Cerebellar cortex (tissue), 1 donor: Measurements from ENCODE around the gene RAD18.

Source experiments
- DNase-seq: peaks from one replicate; pipeline ENCODE4 v3.0.0-alpha.2; 2015; ENCODE audit warnings: low spot score

RAD18 gene

GRCh38 chr3:8964436-8965370 is 1.4 kb upstream of the RAD18 start:
- DNase-seq, result no peak

GRCh38 chr3:8962226-8962861 is 928 bp downstream of the RAD18 start:
- DNase-seq, result no peak

- DNase-seq, result no peak
Measured at GRCh38 chr3:8959668-8960067, 3.6 kb downstream of the RAD18 start.

GRCh38 chr3:8954938-8955763 is 8.1 kb downstream of the RAD18 start:
- no peak for DNase-seq

- no peak for DNase-seq
Measured at GRCh38 chr3:8953313-8953712, 10.0 kb downstream of the RAD18 start.

- DNase-seq, result no peak
Measured at GRCh38 chr3:8952130-8952529, 11.1 kb downstream of the RAD18 start.

GRCh38 chr3:8945890-8946600 is 17.2 kb downstream of the RAD18 start:
- DNase-seq, result no peak

- no peak for DNase-seq
Measured at GRCh38 chr3:8942746-8943488, 20.4 kb downstream of the RAD18 start.

- DNase-seq, result no peak
Measured at GRCh38 chr3:8942115-8942514, 21.2 kb downstream of the RAD18 start.

GRCh38 chr3:8938021-8938420 is 25.3 kb downstream of the RAD18 start:
- peak; percentile 20 for DNase-seq

- no peak for DNase-seq
Measured at GRCh38 chr3:8937064-8938020, 25.9 kb downstream of the RAD18 start.

- no peak for DNase-seq
Measured at GRCh38 chr3:8932507-8932906, 30.8 kb downstream of the RAD18 start.

- DNase-seq, result no peak
Measured at GRCh38 chr3:8931342-8931741, 31.9 kb downstream of the RAD18 start.

- no peak for DNase-seq
Measured at GRCh38 chr3:8929860-8930259, 33.4 kb downstream of the RAD18 start.

GRCh38 chr3:8914491-8914890 is 48.8 kb downstream of the RAD18 start:
- DNase-seq, result no peak

GRCh38 chr3:8911781-8912180 is 51.5 kb downstream of the RAD18 start:
- no peak for DNase-seq

GRCh38 chr3:8909160-8909559 is 54.1 kb downstream of the RAD18 start:
- no peak for DNase-seq

GRCh38 chr3:8903191-8903590 is 60.1 kb downstream of the RAD18 start:
- DNase-seq, result no peak

GRCh38 chr3:8900869-8901268 is 62.4 kb downstream of the RAD18 start:
- DNase-seq, result no peak

- DNase-seq, result no peak
Measured at GRCh38 chr3:8899876-8900460, 63.3 kb downstream of the RAD18 start.
